Activated T-cell treated with anti-CD3 and anti-CD28 coated beads, Interleukin-2, amount 50 U/mL, for 24 hours (primary cell): Measurements from ENCODE around the gene SETD1A.

Experiments used
- DNase-seq: peaks from one replicate; pipeline ENCODE4 v3.0.0-alpha.2; 2020
- H3K27ac Mint-ChIP-seq: 2 replicates; pipeline ENCODE4 v1.8.0; 2020; ENCODE audit warnings: mild to moderate bottlenecking, mixed read lengths
- H3K27me3 Mint-ChIP-seq: 2 replicates; pipeline ENCODE4 v1.8.0; 2020; ENCODE audit warnings: mixed read lengths
- H3K36me3 Mint-ChIP-seq: 2 replicates; pipeline ENCODE4 v1.8.0; 2020; ENCODE audit warnings: low read depth, mixed read lengths
- H3K4me1 Mint-ChIP-seq: 2 replicates; pipeline ENCODE4 v1.8.0; 2020; ENCODE audit warnings: low read depth, mixed read lengths
- H3K4me3 Mint-ChIP-seq: 2 replicates; pipeline ENCODE4 v1.8.0; 2020; ENCODE audit warnings: mild to moderate bottlenecking, moderate library complexity, mixed read lengths
- H3K9me3 Mint-ChIP-seq: 2 replicates; pipeline ENCODE4 v1.8.0; 2020; ENCODE audit warnings: mixed read lengths

Gene SETD1A

DNA sequence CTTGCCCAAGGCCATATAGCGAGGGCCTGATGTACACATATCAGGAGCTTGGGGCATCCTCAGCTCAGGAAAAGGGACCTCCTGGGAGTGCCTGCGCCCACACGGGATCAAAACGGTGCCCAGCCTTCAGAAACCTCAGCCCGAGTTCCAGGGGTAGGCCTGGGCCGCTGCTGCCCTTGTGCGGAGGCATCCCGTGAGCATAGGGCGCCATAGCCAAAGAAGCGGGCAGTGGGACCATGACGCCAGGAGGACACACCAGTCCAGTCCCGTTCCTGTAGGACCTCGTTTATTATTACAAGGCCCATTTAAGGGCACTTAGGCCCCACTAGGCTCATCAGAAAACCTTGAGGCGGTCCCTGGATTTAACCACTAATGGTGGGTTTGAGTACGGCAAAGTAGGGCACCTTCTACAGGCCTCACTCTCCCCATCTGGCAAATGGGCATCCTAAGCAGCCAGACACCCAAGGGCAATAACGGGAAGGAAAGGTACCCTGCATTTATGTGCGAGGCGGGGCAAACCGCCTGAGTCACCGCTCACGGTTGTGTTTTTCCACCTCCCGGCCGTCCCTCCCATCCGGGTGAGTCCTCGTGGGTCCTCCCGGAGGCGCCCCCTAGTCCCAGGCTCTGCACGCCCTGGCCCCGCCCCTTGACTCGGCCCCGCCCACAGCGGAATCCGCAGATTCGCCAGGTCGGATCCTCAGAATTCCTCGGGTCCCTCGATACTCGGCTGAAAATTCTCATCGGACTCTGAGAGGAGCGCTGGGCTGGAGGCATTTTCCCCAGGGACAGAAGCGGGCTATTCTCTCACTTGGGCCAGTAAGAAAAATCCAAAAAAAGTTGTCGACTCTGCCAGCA lies 726 bp upstream of the SETD1A start:
- H3K27me3 Mint-ChIP-seq, result no peaks in the 10 kb centered on the region
- H3K36me3 Mint-ChIP-seq, result peaks cover 41% of the 10 kb centered on the region
- H3K4me1 Mint-ChIP-seq, result peaks cover 36% of the 10 kb centered on the region
- DNase-seq, result peak; percentile 94
- H3K27ac Mint-ChIP-seq, result peak overlapping the region; percentile 100
- no peaks in the 10 kb centered on the region for H3K9me3 Mint-ChIP-seq
- peak overlapping the region; percentile 95 for H3K4me3 Mint-ChIP-seq

DNA sequence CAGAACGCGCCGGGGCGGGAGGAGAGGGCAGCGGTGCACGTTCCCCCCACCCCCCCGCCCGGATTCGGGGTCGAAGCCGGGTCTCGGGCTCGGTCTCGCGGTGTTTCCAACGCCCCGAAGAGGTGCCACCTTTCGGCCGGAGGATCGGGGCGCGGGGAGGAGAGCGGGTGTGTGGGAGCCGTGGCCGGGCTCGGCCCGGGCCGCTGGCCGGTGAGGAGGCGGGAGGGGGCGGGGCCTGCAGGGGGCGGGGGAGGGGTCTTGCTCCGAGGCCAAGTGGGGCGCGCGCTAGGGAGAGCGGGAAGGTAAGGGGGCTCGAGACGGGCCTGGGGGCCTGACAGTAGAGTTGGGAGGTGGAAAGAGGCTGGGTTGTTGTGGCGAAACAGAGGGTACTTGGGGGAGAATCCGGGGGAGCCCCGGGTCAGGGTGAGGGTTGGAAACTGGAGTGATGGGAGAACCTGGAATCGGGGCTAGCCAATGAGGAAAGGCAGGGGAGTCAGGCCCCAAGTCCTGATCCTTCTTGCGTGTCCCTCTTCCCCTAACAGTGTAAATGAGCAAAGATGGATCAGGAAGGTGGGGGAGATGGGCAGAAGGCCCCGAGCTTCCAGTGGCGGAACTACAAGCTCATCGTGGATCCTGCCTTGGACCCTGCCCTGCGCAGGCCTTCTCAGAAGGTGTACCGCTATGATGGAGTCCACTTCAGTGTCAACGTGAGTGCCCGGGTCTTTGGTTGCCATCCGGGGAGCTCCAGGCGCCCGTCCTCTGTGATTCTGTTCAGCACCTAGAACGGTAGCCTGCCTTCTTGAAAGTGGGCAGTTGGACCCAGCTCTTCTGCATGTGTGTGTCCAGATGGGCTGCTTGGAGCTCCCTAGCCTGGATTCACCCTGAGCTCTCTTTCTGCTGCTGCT lies 873 bp downstream of the SETD1A start:
- peaks cover 57% of the 10 kb centered on the region for H3K36me3 Mint-ChIP-seq
- peaks cover 40% of the 10 kb centered on the region for H3K4me1 Mint-ChIP-seq
- no peaks in the 10 kb centered on the region for H3K9me3 Mint-ChIP-seq
- H3K27ac Mint-ChIP-seq, result peak overlapping the region; percentile 94
- peak overlapping the region; percentile 93 for H3K4me3 Mint-ChIP-seq
- no peak for DNase-seq
- no peaks in the 10 kb centered on the region for H3K27me3 Mint-ChIP-seq

DNA sequence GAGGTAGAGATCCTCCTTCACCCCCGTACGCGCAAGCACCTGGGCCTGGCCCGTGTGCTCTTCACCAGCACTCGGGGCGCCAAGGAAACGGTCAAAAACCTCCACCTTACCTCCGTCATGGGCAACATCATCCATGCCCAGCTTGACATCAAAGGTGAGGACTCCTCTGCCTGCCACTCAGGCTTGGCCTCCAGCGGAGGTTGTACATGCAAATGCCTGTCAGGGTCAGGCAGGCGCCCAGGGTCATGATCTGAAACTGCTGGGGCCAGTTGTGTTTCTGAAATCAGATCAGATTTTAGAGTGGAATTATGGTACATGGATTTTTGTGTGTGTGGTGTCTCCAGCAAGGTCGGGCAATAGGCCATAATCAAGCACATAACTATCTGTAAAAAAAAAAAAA lies 3.8 kb downstream of the SETD1A start:
- H3K27me3 Mint-ChIP-seq, result no peaks in the 10 kb centered on the region
- no peak overlapping the region for H3K27ac Mint-ChIP-seq
- no peak for DNase-seq
- no peaks in the 10 kb centered on the region for H3K9me3 Mint-ChIP-seq
- H3K4me3 Mint-ChIP-seq, result no peak overlapping the region
- H3K36me3 Mint-ChIP-seq, result peaks cover 86% of the 10 kb centered on the region
- H3K4me1 Mint-ChIP-seq, result peaks cover 30% of the 10 kb centered on the region

DNA sequence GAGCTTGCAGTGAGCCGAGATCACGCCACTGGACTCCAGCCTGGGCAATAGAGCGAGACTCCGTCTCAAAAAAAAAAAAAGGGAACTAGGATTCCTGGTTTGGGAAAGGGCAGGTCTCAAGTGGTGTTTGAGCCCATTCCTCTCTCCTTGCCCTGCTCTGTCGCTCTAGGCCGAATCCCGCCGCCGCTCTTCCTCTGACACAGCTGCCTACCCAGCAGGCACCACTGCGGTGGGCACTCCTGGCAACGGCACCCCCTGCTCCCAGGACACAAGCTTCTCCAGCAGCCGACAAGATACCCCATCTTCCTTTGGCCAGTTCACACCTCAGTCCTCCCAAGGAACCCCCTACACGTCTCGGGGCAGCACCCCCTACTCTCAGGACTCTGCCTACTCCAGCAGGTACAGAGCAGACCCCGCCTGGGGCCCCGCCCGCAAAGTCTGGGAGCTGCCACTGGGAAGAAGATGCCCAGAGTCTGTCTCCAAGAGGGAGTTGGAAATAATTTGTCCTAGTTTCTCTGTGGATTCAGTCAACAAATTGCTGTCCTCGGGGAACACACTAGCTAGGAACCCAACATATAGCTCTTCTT lies 6.5 kb downstream of the SETD1A start:
- no peak overlapping the region for H3K27ac Mint-ChIP-seq
- peaks cover 95% of the 10 kb centered on the region for H3K36me3 Mint-ChIP-seq
- no peak for DNase-seq
- H3K9me3 Mint-ChIP-seq, result no peaks in the 10 kb centered on the region
- no peaks in the 10 kb centered on the region for H3K27me3 Mint-ChIP-seq
- peaks cover 17% of the 10 kb centered on the region for H3K4me1 Mint-ChIP-seq
- H3K4me3 Mint-ChIP-seq, result no peak overlapping the region

DNA sequence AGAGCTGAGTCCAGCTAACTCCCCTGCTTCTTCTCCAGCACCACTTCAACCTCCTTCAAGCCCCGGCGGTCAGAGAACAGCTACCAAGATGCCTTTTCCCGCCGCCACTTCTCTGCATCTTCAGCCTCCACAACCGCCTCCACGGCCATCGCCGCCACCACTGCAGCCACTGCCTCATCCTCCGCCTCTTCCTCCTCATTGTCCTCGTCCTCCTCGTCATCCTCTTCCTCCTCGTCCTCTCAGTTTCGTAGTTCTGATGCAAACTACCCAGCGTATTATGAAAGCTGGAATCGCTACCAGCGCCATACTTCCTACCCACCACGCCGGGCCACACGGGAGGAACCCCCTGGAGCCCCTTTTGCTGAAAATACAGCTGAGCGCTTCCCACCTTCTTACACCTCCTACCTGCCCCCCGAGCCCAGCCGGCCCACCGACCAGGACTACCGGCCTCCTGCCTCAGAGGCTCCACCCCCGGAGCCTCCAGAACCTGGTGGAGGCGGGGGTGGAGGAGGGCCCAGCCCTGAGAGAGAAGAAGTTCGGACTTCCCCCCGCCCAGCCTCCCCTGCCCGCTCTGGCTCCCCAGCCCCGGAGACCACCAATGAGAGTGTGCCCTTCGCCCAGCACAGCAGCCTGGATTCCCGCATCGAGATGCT lies 7.1 kb downstream of the SETD1A start:
- Mint-ChIP-seq H3K27ac (no peak overlapping the region), H3K36me3 (peaks cover 95% of the 10 kb centered on the region), H3K9me3 (no peaks in the 10 kb centered on the region), H3K4me1 (peaks cover 11% of the 10 kb centered on the region), H3K4me3 (no peak overlapping the region), H3K27me3 (no peaks in the 10 kb centered on the region)
- no peak for DNase-seq

DNA sequence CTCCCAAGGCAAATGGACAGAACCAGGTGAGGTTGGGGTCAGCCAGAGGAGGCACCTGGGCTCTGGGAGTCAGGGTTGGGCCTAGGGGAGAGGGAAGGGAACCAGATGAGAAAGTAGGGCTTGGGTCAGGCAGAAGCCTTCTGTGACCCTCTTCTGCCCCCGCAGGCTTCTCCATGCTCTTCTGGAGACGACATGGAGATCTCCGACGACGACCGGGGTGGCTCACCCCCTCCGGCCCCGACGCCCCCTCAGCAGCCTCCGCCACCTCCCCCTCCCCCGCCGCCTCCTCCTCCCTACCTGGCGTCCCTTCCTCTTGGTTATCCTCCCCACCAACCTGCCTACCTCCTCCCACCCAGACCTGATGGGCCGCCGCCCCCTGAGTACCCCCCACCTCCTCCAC lies 7.9 kb downstream of the SETD1A start:
- no peaks in the 10 kb centered on the region for H3K27me3 Mint-ChIP-seq
- peaks cover 95% of the 10 kb centered on the region for H3K36me3 Mint-ChIP-seq
- no peak for DNase-seq
- H3K27ac Mint-ChIP-seq, result no peak overlapping the region
- no peaks in the 10 kb centered on the region for H3K9me3 Mint-ChIP-seq
- H3K4me3 Mint-ChIP-seq, result no peak overlapping the region
- peaks cover 3% of the 10 kb centered on the region for H3K4me1 Mint-ChIP-seq

DNA sequence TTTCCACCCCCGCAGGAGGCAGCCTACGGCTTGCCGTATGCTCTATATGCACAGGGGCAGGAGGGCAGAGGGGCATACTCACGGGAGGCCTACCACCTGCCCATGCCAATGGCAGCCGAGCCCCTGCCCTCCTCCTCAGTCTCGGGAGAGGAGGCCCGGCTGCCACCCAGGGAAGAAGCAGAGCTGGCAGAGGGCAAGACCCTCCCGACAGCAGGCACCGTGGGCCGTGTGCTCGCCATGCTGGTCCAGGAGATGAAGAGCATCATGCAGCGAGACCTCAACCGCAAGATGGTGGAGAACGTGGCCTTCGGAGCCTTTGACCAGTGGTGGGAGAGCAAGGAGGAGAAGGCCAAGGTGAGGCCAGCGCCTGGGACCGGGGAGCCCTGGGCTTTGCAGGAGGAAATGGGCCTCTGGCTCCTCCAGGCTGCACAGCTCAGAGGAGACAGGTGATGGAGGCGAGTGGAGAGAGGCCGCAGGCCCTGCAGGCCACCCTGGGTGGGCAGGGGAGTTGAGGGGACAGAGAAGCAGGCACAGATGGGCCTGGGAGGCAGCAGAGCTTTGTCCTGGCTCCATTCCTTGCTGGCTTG lies 8.6 kb downstream of the SETD1A start:
- Mint-ChIP-seq H3K4me3 (no peak overlapping the region), H3K9me3 (no peaks in the 10 kb centered on the region), H3K27me3 (no peaks in the 10 kb centered on the region), H3K4me1 (peaks cover 3% of the 10 kb centered on the region), H3K27ac (no peak overlapping the region), H3K36me3 (peaks cover 95% of the 10 kb centered on the region)
- no peak for DNase-seq

DNA sequence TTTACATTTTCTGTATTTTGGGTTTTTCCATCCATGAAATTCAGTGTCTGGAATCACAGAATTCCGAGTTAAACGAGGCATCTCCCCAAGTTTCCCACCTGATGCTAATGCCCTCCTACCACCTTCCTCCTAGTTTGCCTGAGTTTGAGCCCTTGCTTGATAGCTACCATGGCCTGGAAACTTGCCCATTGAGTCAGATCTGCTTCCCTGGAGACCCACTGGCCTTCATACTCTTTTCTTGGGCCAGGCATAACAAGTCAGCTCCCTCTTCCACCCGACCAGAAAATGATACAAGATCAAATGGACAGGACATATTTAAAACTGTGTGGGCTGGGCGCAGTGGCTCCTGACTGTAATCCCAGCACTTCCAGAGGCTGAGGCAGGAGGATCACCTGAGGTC lies 10.2 kb downstream of the SETD1A start:
- H3K9me3 Mint-ChIP-seq, result no peaks in the 10 kb centered on the region
- peak overlapping the region; percentile 23 for H3K27ac Mint-ChIP-seq
- H3K27me3 Mint-ChIP-seq, result no peaks in the 10 kb centered on the region

DNA sequence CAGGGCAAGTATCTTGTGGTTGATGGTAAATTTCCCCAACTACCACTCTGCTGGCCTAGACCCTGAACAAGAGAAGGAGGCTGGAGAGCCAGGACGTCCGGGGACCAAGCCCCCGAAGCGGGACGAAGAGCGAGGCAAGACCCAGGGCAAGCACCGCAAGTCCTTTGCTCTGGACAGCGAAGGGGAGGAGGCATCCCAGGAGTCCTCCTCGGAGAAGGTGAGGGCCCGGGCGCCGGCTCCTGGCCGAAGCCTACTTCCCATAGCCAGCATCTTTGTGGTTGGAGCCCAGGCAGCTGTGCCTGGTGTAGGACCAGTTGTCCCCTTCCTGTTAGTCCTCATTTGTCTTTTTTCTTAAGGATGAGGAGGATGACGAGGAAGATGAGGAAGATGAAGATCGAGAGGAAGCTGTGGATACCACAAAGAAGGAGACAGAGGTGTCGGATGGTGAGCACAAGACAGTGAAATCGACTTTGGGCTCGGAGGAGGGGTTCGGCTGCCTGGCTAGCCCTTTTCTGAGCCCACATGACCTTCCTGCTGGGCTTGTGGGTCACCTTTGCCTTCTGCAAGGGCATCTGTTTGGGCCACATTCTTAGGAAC lies 11.8 kb downstream of the SETD1A start:
- H3K36me3 Mint-ChIP-seq, result peaks cover 95% of the 10 kb centered on the region
- no peaks in the 10 kb centered on the region for H3K27me3 Mint-ChIP-seq
- peaks cover 3% of the 10 kb centered on the region for H3K4me1 Mint-ChIP-seq
- DNase-seq, result no peak
- H3K4me3 Mint-ChIP-seq, result no peak overlapping the region
- no peaks in the 10 kb centered on the region for H3K9me3 Mint-ChIP-seq
- H3K27ac Mint-ChIP-seq, result no peak overlapping the region

More for the DNA sequence above, 10.2 kb downstream of the SETD1A start:
- Mint-ChIP-seq H3K36me3 (peaks cover 95% of the 10 kb centered on the region), H3K4me3 (no peak overlapping the region), H3K4me1 (peaks cover 3% of the 10 kb centered on the region)
- no peak for DNase-seq

DNA sequence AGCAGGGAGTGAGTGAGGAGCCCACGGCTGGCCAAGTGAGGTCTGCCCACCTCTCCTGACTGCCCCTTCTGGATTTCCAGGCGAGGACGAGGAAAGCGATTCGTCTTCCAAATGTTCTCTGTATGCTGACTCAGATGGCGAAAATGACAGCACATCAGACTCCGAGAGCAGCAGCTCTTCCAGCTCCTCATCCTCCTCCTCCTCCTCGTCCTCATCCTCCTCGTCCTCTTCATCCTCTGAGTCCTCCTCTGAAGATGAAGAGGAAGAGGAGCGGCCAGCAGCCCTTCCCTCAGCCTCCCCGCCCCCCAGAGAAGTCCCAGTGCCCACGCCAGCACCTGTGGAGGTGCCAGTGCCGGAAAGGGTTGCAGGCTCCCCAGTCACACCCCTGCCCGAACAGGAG lies 13.7 kb downstream of the SETD1A start:
- no peaks in the 10 kb centered on the region for H3K9me3 Mint-ChIP-seq

DNA sequence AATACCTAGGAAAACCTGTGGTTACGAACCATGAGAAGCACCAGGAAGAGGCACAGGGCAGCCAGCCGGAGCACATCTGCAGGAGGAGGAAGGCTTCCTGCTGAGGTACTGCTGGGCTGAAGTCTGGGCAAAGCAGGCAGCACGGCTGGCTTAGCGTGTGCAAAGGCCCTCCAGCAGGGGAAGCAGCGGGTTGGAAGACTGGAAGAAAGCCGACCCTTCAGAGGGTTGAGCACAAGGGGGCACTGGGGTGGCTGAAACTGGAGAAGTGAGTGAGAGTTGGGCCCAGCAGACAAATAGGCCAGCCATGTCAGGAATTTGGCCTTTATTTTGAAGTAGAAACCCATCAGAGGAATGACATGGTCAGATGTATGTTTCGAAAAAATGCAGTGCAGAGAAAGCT lies 15.3 kb downstream of the SETD1A start:
- DNase-seq, result no peak
- Mint-ChIP-seq H3K4me1 (peaks cover 3% of the 10 kb centered on the region), H3K27ac (peak overlapping the region; percentile 67), H3K27me3 (no peaks in the 10 kb centered on the region), H3K4me3 (no peak overlapping the region), H3K9me3 (no peaks in the 10 kb centered on the region), H3K36me3 (peaks cover 95% of the 10 kb centered on the region)

More for the DNA sequence above, 13.7 kb downstream of the SETD1A start:
- no peak overlapping the region for H3K4me3 Mint-ChIP-seq
- DNase-seq, result no peak
- peaks cover 3% of the 10 kb centered on the region for H3K4me1 Mint-ChIP-seq
- no peaks in the 10 kb centered on the region for H3K27me3 Mint-ChIP-seq
- H3K27ac Mint-ChIP-seq, result no peak overlapping the region
- H3K36me3 Mint-ChIP-seq, result peaks cover 95% of the 10 kb centered on the region

DNA sequence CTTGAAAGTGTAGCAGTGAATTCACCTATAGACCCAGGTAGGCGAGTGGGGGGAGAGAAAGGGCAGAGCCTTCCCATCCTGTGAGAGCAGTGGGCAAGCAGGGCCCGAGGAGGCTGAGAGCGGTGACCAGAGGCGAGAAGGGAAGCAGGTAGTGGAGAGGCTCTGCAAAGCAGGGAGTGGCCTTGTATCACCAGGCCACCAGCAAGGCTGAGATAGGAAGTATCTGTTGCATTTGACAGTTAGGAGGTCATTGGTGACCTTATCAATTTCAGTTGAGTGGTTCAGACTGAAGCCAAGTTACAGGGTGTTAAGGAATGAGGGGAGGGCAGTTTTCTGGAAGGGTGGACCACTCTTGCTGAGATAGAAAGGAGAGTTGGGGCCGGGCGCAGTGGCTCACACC lies 16.8 kb downstream of the SETD1A start:
- H3K4me1 Mint-ChIP-seq, result peaks cover 3% of the 10 kb centered on the region
- H3K36me3 Mint-ChIP-seq, result peaks cover 97% of the 10 kb centered on the region
- H3K27me3 Mint-ChIP-seq, result no peaks in the 10 kb centered on the region
- H3K9me3 Mint-ChIP-seq, result no peaks in the 10 kb centered on the region
- no peak overlapping the region for H3K4me3 Mint-ChIP-seq
- no peak overlapping the region for H3K27ac Mint-ChIP-seq
- no peak for DNase-seq

DNA sequence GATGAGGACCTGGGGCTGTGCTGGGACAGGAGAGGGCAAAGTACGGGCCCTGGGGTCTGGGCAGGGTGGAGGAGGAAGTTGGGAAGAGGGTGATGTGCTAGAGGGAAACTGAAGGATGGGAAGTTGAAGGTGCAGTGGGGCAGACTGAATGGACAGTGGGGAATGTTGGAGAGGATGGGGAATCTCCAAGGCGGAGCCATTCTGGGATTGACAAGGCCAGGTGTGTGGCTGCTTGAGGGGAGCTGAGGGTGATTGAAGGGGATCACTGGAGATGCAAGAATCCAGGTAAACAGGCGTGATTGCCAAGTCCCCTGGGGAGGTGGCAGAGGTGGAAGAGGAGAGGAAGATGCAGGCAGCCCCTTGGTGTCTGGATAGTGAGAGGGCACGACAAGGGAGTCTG lies 18.9 kb downstream of the SETD1A start:
- H3K27ac Mint-ChIP-seq, result peak overlapping the region; percentile 30
- H3K36me3 Mint-ChIP-seq, result peaks cover 90% of the 10 kb centered on the region
- no peaks in the 10 kb centered on the region for H3K9me3 Mint-ChIP-seq
- H3K27me3 Mint-ChIP-seq, result no peaks in the 10 kb centered on the region
- no peak overlapping the region for H3K4me3 Mint-ChIP-seq
- no peak for DNase-seq
- H3K4me1 Mint-ChIP-seq, result peaks cover 3% of the 10 kb centered on the region
